ENCODE measurements around the gene RASAL1. TPM values are rescaled to one million over a fixed set of nuclear protein-coding genes. Genes with fewer than 3 reads are reported as not detected.
"Not testable (repeated sequence)": the region's sequence is repeated elsewhere in the genome, so short reads cannot be mapped to it uniquely, and the experiment has no call there.

RASAL1 gene
- total RNA-seq, 1 experiment from 2014 or later: 16.0 TPM

DNA sequence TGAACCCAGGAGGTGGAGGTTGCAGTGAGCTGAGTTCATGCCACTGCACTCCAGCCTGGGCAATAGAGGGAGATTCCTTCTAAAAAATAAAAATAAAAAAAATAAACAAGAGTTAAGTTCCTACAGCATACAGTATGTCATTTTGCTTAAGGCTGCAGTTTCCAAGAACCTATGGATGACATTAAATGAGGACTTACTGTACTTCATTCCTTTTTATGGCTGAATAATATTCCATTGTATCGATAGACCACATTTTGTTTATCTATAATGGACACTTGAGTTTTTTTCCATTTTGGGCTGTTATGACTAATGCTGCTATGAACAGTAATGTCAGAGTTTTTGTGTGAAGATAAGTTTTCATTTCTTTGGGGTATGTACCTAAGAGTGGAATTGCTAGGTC, 17.4 kb downstream of the RASAL1 start:
- no peak overlapping the region for H3K4me3 ChIP-seq (replicated peaks in 1 of 2; ENCODE audit: low read depth in 1 of 2, low read length in 2 of 2)
- no peak overlapping the region for H3K27ac ChIP-seq (ENCODE audit: low read depth, low read length)
- BruUV-seq (replicated peaks): no TSS peak
- ATAC-seq (no peak), DNase-seq (ENCODE audit: low read depth, low spot score) (no peak)
- ChIA-PET POLR2A (no interaction called here), CTCF (no interaction called here), RAD21 (ENCODE audit: low non-redundant PET in 1 of 2, low total read pairs in 2 of 2, uncharacterized antibody in 2 of 2, unreplicated experiment in 2 of 2) (no interaction called here)
- H3K79me2 ChIP-seq (ENCODE audit: insufficient read depth, low read length): no peaks in the 10 kb centered on the region
- H3K9me2 ChIP-seq (ENCODE audit: insufficient read depth): no peaks in the 10 kb centered on the region
- H4K20me1 ChIP-seq (ENCODE audit: insufficient read depth): no peaks in the 10 kb centered on the region
- H3K36me3 ChIP-seq (ENCODE audit: control insufficient read depth in 1 of 2, insufficient read depth in 2 of 2, low read length in 2 of 2): no peaks in the 10 kb centered on the region
- H3K4me2 ChIP-seq (ENCODE audit: low read length): no peak overlapping the region
- H2AFZ ChIP-seq (ENCODE audit: low read depth, low read length, poor library complexity, severe bottlenecking): no peak overlapping the region
- peaks cover 0 to 9% of the 10 kb centered on the region in 2 experiments; a peak in 2 of 4 replicates for H3K4me1 ChIP-seq (ENCODE audit: control insufficient read depth in 1 of 2, insufficient read depth in 2 of 2, low read length in 2 of 2)
- intact Hi-C loops (cut with micrococcal nuclease): no loop called here
- no peaks in the 10 kb centered on the region for H3K9me3 ChIP-seq (ENCODE audit: control insufficient read depth in 1 of 2, insufficient read depth in 1 of 2, low read depth in 1 of 2, low read length in 2 of 2)
- TF ChIP-seq SP1 (IDR thresholded peaks at IDR 0.05; ENCODE audit: low read depth): no peak
- H3K27me3 ChIP-seq (ENCODE audit: insufficient read depth, low read length): no peaks in the 10 kb centered on the region
- no peak overlapping the region for H3K9ac ChIP-seq (ENCODE audit: low read length)

DNA sequence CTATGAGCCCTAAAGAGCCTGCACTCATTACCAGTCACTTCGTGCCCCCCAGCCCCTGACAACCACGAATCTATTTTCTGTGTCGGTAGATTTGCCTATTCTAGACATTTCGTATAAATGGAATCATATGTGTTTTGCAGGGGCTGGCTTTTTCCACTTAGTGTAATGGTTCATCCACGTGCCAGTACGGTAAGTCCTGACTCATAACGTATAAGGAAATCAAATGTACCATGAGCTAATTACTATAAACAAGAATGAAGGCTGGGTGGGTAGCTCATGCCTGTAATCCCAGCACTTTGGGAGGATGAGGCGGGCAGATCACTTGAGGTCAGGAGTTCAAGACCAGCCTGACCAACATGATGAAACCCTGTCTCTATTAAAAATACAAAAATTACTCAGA, 17.9 kb downstream of the RASAL1 start:
- BruUV-seq (replicated peaks); DNase-seq (ENCODE audit: low read depth, low spot score); H3K9me3 ChIP-seq (ENCODE audit: control insufficient read depth in 1 of 2, insufficient read depth in 1 of 2, low read depth in 1 of 2, low read length in 2 of 2); H3K9ac ChIP-seq (ENCODE audit: low read length); H3K4me2 ChIP-seq (ENCODE audit: low read length); H3K27me3 ChIP-seq (ENCODE audit: insufficient read depth, low read length); ATAC-seq; H3K9me2 ChIP-seq (ENCODE audit: insufficient read depth); CTCF ChIA-PET; RAD21 ChIA-PET (ENCODE audit: low non-redundant PET in 1 of 2, low total read pairs in 2 of 2, uncharacterized antibody in 2 of 2, unreplicated experiment in 2 of 2); H3K4me1 ChIP-seq (ENCODE audit: control insufficient read depth in 1 of 2, insufficient read depth in 2 of 2, low read length in 2 of 2); H2AFZ ChIP-seq (ENCODE audit: low read depth, low read length, poor library complexity, severe bottlenecking); POLR2A ChIA-PET; H3K27ac ChIP-seq (ENCODE audit: low read depth, low read length); H3K36me3 ChIP-seq (ENCODE audit: control insufficient read depth in 1 of 2, insufficient read depth in 2 of 2, low read length in 2 of 2); H4K20me1 ChIP-seq (ENCODE audit: insufficient read depth); H3K4me3 ChIP-seq (replicated peaks in 1 of 2; ENCODE audit: low read depth in 1 of 2, low read length in 2 of 2); intact Hi-C loops (cut with micrococcal nuclease); H3K79me2 ChIP-seq (ENCODE audit: insufficient read depth, low read length): not testable (repeated sequence)

DNA sequence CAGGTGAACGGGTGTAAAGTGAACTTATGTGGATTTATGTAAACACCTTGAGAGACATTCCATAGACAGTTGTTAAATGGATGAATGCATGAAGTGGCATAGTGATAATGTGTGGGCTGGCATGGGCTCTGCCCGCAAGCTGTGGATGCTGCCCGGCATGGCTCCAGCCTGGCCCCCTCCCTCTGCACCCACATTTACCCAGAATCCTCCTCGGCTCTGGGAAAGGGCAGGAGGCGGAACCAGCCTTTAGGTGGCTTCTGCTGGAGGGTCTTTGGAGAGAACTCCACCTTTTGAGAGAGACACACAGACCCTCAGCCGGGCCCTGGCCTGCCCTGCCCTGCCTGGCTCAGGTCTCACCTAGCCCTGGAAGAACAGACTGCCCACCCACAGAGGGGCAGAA, 18.7 kb downstream of the RASAL1 start:
- Histone ChIP-seq H3K4me1 (ENCODE audit: control insufficient read depth in 1 of 2, insufficient read depth in 2 of 2, low read length in 2 of 2) (peaks cover 0 to 9% of the 10 kb centered on the region in 2 experiments; a peak in 2 of 4 replicates), H3K4me3 (replicated peaks in 1 of 2; ENCODE audit: low read depth in 1 of 2, low read length in 2 of 2) (no peak overlapping the region), H3K27me3 (ENCODE audit: insufficient read depth, low read length) (no peaks in the 10 kb centered on the region), H3K9me2 (ENCODE audit: insufficient read depth) (no peaks in the 10 kb centered on the region), H2AFZ (ENCODE audit: low read depth, low read length, poor library complexity, severe bottlenecking) (no peak overlapping the region), H3K27ac (ENCODE audit: low read depth, low read length) (no peak overlapping the region), H3K79me2 (ENCODE audit: insufficient read depth, low read length) (no peaks in the 10 kb centered on the region), H4K20me1 (ENCODE audit: insufficient read depth) (no peaks in the 10 kb centered on the region), H3K9me3 (ENCODE audit: control insufficient read depth in 1 of 2, insufficient read depth in 1 of 2, low read depth in 1 of 2, low read length in 2 of 2) (no peaks in the 10 kb centered on the region), H3K9ac (ENCODE audit: low read length) (no peak overlapping the region), H3K4me2 (ENCODE audit: low read length) (no peak overlapping the region), H3K36me3 (ENCODE audit: control insufficient read depth in 1 of 2, insufficient read depth in 2 of 2, low read length in 2 of 2) (no peaks in the 10 kb centered on the region)
- RAD21 ChIA-PET (ENCODE audit: low non-redundant PET in 1 of 2, low total read pairs in 2 of 2, uncharacterized antibody in 2 of 2, unreplicated experiment in 2 of 2): no interaction called here
- CTCF ChIA-PET: no interaction called here
- DNase-seq (ENCODE audit: low read depth, low spot score): no peak
- no TSS peak for BruUV-seq (replicated peaks)
- ATAC-seq: no peak
- POLR2A ChIA-PET: no interaction called here
- intact Hi-C loops (cut with micrococcal nuclease): no loop called here
- TF ChIP-seq SRF (IDR thresholded peaks at IDR 0.05; ENCODE audit: low read depth) (no peak), CEBPB (IDR thresholded peaks at IDR 0.05; ENCODE audit: low read depth) (no peak), ZFX (IDR thresholded peaks at IDR 0.05) (no peak), EZH2 (IDR thresholded peaks at IDR 0.05) (no peak), ELF1 (IDR thresholded peaks at IDR 0.05; ENCODE audit: borderline replicate concordance, low read depth) (no peak)
- TF ChIP-seq, protein P1, sequence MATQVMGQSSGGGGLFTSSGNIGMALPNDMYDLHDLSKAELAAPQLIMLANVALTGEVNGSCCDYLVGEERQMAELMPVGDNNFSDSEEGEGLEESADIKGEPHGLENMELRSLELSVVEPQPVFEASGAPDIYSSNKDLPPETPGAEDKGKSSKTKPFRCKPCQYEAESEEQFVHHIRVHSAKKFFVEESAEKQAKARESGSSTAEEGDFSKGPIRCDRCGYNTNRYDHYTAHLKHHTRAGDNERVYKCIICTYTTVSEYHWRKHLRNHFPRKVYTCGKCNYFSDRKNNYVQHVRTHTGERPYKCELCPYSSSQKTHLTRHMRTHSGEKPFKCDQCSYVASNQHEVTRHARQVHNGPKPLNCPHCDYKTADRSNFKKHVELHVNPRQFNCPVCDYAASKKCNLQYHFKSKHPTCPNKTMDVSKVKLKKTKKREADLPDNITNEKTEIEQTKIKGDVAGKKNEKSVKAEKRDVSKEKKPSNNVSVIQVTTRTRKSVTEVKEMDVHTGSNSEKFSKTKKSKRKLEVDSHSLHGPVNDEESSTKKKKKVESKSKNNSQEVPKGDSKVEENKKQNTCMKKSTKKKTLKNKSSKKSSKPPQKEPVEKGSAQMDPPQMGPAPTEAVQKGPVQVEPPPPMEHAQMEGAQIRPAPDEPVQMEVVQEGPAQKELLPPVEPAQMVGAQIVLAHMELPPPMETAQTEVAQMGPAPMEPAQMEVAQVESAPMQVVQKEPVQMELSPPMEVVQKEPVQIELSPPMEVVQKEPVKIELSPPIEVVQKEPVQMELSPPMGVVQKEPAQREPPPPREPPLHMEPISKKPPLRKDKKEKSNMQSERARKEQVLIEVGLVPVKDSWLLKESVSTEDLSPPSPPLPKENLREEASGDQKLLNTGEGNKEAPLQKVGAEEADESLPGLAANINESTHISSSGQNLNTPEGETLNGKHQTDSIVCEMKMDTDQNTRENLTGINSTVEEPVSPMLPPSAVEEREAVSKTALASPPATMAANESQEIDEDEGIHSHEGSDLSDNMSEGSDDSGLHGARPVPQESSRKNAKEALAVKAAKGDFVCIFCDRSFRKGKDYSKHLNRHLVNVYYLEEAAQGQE (IDR thresholded peaks at IDR 0.05; ENCODE audit: low read depth): no peak
- TF ChIP-seq, protein P2, sequence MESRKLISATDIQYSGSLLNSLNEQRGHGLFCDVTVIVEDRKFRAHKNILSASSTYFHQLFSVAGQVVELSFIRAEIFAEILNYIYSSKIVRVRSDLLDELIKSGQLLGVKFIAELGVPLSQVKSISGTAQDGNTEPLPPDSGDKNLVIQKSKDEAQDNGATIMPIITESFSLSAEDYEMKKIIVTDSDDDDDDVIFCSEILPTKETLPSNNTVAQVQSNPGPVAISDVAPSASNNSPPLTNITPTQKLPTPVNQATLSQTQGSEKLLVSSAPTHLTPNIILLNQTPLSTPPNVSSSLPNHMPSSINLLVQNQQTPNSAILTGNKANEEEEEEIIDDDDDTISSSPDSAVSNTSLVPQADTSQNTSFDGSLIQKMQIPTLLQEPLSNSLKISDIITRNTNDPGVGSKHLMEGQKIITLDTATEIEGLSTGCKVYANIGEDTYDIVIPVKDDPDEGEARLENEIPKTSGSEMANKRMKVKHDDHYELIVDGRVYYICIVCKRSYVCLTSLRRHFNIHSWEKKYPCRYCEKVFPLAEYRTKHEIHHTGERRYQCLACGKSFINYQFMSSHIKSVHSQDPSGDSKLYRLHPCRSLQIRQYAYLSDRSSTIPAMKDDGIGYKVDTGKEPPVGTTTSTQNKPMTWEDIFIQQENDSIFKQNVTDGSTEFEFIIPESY (IDR thresholded peaks at IDR 0.05; ENCODE audit: extremely low read depth, insufficient replicate concordance, low read length): no peak
- TF ChIP-seq, protein P3, sequence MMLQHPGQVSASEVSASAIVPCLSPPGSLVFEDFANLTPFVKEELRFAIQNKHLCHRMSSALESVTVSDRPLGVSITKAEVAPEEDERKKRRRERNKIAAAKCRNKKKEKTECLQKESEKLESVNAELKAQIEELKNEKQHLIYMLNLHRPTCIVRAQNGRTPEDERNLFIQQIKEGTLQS (IDR thresholded peaks at IDR 0.05): no peak
